ENCODE measurements around the gene IL21R. TPM values are rescaled to one million over a fixed set of nuclear protein-coding genes. Genes with fewer than 3 reads are reported as not detected.
"Not testable (repeated sequence)": the region's sequence is repeated elsewhere in the genome, so short reads cannot be mapped to it uniquely, and the experiment has no call there.

IL21R gene
- total RNA-seq, 1 experiment from 2014 or later, result 0.33 TPM

GRCh38 chr16:27406511-27407128 is 4.6 kb downstream of the IL21R start:
- no peak for DNase-seq
- no peaks in the 10 kb centered on the region for H3K36me3 ChIP-seq
- no peak overlapping the region for H3K4me3 ChIP-seq
- H3K27me3 ChIP-seq, result no peaks in the 10 kb centered on the region
- H3K9me3 ChIP-seq, result peaks cover 7% of the 10 kb centered on the region

- H3K36me3 ChIP-seq, result no peaks in the 10 kb centered on the region
- H3K27me3 ChIP-seq, result no peaks in the 10 kb centered on the region
- DNase-seq, result no peak
- H3K4me3 ChIP-seq, result no peak overlapping the region
- H3K9me3 ChIP-seq, result peaks cover 7% of the 10 kb centered on the region
Measured at GRCh38 chr16:27407133-27407532, 5.2 kb downstream of the IL21R start.

DNA sequence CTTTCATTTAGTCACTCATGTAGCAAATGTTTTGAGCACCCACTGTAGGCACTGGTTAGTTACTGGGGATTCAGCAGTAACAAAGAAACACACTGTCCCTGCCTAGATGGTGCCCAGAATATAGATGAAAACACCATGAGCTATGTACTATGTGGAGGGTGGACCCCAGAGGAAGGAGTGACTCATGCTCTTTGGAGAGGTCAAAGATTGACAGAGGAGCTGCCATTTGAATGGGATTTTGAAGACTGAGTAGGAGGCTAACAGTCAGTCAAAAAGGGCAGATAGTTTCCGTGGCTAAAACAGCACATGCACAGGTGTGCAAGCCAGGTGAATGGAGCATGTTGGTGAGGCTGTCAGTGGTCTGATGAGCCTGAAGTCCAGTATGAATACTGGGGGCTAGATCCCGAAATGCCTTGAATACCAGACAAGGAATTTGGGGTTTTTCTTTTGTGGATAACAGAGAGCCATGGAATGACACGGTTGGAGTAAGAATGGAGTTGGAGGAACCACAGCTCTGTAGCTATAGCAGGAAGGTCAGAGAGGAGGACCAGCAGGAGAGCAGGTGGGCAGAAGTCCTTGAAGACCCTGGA is 6.1 kb downstream of the IL21R start:
- H3K4me3 ChIP-seq, result no peak overlapping the region
- DNase-seq, result peak; percentile 49
- H3K27me3 ChIP-seq, result no peaks in the 10 kb centered on the region
- peaks cover 15% of the 10 kb centered on the region for H3K9me3 ChIP-seq
- no peaks in the 10 kb centered on the region for H3K36me3 ChIP-seq

- Histone ChIP-seq H3K9me3 (peaks cover 15% of the 10 kb centered on the region), H3K36me3 (no peaks in the 10 kb centered on the region), H3K27me3 (no peaks in the 10 kb centered on the region), H3K4me3 (no peak overlapping the region)
- no peak for DNase-seq
Measured at GRCh38 chr16:27408602-27409031, 6.6 kb downstream of the IL21R start.

- H3K9me3 ChIP-seq, result peaks cover 15% of the 10 kb centered on the region
- DNase-seq, H3K27me3 ChIP-seq, H3K4me3 ChIP-seq, H3K36me3 ChIP-seq: not testable (repeated sequence)
Measured at GRCh38 chr16:27409958-27410357, 8.0 kb downstream of the IL21R start.

DNA sequence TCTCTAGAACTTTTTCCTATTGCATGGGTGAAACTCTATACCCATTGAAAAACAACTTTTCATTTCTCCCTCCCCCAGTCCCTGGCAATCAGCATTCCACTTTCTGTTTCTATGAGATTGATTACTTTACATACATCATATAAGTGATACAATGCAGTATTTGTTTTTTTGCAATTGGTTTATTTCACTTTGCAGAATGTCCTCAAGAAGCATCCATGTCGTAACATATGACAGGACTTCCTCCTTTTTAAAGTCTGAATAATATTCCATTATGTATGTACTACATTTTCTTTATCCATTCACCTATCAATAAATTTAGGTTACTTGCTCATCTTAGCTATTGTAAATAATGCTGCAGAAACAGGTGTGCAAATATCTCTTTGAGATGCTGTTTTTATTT is 8.8 kb downstream of the IL21R start:
- no peaks in the 10 kb centered on the region for H3K36me3 ChIP-seq

GRCh38 chr16:27413956-27414355 is 12.0 kb downstream of the IL21R start:
- no peak for DNase-seq
- Histone ChIP-seq H3K9me3 (peaks cover 15% of the 10 kb centered on the region), H3K36me3 (no peaks in the 10 kb centered on the region), H3K27me3 (no peaks in the 10 kb centered on the region), H3K4me3 (no peak overlapping the region)

More for the DNA sequence above, 8.8 kb downstream of the IL21R start:
- H3K27me3 ChIP-seq, result no peaks in the 10 kb centered on the region
- no peak overlapping the region for H3K4me3 ChIP-seq
- H3K9me3 ChIP-seq, result peaks cover 15% of the 10 kb centered on the region
- no peak for DNase-seq

DNA sequence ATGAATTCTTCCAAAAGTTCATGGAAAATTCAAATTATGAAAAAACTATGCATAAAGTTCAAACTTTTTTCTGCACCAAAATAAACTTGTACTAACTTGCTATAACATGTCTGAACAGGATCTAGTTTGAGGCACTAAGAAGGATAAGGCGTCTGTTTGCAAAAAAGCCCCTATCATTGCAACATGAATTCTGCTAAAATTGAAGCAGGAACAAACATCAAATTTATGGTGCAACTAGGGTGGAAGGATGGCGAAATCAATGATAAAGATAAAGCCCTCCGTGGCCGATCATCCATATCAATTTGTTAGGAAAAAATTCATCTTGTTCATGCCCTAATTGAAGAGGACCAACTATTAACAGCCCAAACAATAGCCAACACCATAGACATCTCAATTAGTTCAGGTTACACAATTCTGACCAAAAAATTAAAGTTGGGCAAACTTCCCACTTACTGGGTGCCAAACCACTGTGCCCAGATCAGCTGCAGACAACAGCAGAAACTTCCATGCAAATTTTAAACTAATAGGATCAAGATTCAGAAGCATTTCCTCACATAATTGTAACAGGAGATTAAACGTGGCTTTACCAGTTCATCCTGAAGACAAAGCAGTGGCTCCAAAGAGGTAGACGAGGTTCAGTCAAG is 12.9 kb downstream of the IL21R start:
- Histone ChIP-seq H3K27me3 (no peaks in the 10 kb centered on the region), H3K9me3 (peaks cover 12% of the 10 kb centered on the region), H3K4me3 (no peak overlapping the region), H3K36me3 (no peaks in the 10 kb centered on the region)
- no peak for DNase-seq

DNA sequence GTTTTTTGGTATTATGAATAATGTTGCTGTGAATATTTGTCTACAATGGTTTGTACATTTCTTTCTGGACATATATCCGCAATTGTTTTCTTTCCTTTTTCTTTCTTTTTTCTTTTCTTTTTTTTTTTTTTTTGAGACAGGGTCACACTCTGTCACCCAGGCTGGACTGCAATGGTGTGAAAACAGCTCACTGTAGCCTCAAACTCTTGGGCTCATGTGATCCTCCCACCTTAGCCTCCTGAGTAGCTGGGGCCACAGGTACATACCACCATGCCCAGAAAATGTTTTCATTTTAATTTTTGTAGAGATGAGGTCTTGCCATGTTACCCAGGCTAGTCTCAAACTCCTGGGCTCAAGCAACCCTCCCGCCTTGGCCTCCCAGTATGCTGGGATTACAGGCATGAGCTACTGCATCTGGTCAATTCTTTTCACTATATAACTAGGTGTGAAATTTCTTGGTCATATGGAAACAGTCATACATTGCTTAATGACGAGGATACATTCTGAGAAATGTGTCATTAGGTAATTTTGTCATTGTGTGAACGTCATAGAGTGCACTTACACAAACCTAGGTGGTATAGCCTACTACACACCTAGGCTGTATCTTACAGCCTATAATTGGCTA is 15.2 kb downstream of the IL21R start:
- Histone ChIP-seq H3K27me3 (no peaks in the 10 kb centered on the region), H3K36me3 (no peaks in the 10 kb centered on the region), H3K9me3 (peaks cover 20% of the 10 kb centered on the region), H3K4me3 (no peak overlapping the region)
- DNase-seq, result no peak

- Histone ChIP-seq H3K36me3 (no peaks in the 10 kb centered on the region), H3K4me3 (no peak overlapping the region), H3K27me3 (no peaks in the 10 kb centered on the region), H3K9me3 (peaks cover 31% of the 10 kb centered on the region)
- DNase-seq, result no peak
Measured at GRCh38 chr16:27421961-27422740, 20.2 kb downstream of the IL21R start.

DNA sequence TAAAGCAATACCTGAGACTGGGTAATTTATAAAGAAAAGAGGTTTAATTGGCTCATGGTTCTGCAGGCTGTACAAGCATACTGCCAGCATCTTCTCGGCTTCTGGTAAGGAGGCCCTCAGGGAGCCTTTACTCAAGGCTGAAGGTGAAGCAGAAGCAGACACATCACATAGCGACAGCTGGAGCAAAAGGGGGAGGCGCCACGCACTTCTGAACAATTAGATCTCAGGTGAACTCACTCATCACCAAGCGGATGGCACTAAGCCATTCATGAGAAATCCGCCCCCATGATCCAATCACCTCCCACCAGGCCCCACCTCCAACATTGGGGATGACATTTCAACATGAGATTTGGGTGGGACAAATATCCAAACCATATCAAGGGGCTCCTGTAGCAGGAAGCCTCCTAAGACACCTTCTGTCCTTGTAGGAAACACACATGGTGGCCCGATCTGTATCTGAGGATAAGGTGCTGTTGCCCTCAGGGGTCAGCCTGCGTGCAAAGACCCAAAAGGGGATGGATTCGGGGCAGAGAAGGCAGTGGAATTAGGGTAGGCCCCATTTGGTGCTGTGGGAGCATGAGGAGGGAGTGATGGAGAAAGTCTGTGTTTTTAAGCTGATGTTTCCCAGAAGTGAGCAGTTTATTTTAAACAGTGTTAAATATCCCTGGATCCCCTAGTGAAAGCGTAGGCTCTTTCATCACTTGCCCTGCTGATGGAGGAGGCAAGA is 23.0 kb downstream of the IL21R start:
- DNase-seq, result no peak
- no peaks in the 10 kb centered on the region for H3K36me3 ChIP-seq
- no peak overlapping the region for H3K4me3 ChIP-seq
- H3K9me3 ChIP-seq, result peaks cover 31% of the 10 kb centered on the region
- no peaks in the 10 kb centered on the region for H3K27me3 ChIP-seq

DNA sequence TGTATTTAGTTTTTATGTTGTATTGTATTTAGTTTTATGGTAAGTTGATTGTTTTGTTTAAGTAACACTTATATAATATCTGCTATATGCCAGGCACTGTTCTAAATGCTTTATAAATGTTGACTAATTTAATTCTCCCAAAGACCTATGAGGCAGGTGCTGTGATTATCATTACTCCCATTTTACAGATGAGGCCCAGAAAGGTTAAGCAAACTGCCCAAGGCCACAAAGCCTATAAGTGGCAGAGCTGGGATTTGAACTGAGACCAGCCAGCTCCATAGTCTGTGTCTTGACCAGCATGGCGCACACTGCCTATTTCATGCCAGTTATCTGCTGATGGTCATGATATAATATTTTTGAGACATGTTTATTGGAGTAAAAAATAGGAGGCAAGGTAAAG is 24.0 kb downstream of the IL21R start:
- Histone ChIP-seq H3K9me3 (peaks cover 28% of the 10 kb centered on the region), H3K4me3 (no peak overlapping the region), H3K36me3 (no peaks in the 10 kb centered on the region), H3K27me3 (no peaks in the 10 kb centered on the region)
- no peak for DNase-seq

- Histone ChIP-seq H3K9me3 (peaks cover 24% of the 10 kb centered on the region), H3K27me3 (no peaks in the 10 kb centered on the region), H3K4me3 (no peak overlapping the region), H3K36me3 (no peaks in the 10 kb centered on the region)
- peak; percentile 95 for DNase-seq
Measured at GRCh38 chr16:27426423-27427408, 24.7 kb downstream of the IL21R start.

DNA sequence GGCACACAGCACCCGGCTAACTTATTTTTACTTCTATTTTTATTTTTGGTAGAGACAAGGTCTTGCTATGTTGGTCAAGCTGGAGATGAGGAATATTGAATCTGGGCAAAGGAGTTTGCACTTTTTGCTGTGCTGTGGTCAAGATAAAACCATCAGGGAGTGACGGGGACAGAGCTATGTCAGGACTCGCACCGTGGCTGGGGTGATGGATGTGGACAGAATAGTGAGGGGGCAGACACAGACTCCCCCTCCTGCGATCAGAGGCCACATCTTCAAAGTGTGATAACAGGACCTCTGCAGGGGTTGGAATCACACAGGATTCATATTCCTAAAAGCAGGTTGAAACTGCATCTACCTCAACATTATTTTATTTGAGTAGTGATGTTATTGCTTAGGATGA is 25.6 kb downstream of the IL21R start:
- Histone ChIP-seq H3K27me3 (no peaks in the 10 kb centered on the region), H3K4me3 (no peak overlapping the region), H3K36me3 (no peaks in the 10 kb centered on the region), H3K9me3 (peaks cover 15% of the 10 kb centered on the region)
- no peak for DNase-seq

DNA sequence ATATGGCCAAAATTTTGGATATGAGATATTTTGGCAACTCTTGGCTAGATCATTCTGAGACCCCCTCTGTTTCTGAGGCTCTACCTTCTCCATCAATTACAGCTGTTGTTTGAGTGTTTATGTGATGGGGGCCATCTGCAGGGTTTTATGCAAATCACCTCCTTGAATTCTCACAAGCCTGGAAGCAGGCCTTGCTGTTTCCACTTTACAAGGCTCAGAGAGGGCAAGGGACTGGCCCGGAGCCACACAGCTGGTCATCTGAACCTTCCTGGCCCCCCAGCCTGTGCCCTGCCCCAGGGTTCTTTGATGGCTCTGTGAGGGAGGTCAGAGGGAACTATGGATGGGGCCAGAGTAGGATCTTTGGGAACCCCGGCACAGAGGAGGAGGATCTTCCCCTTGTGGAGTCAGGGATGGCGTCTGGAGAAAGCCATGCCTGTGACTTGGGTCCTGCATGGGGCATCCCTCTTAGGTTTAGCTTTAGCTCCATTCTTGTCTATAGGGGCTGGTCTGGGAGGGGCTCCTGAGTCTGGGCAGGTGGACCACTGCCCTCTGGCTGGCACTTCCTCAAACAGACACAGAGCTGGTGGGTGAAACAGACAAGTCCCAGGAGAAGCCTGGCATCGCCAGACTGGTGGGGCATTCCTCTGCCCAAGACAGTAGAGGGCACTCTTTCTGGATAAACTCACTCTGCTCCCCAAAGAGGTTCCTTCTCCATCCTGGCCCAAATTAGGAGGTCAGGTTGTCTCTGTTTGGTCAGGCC is 26.2 kb downstream of the IL21R start:
- H3K4me3 ChIP-seq, result no peak overlapping the region

More for the DNA sequence above, 26.2 kb downstream of the IL21R start:
- no peak for DNase-seq
- H3K36me3 ChIP-seq, result no peaks in the 10 kb centered on the region
- no peaks in the 10 kb centered on the region for H3K27me3 ChIP-seq
- H3K9me3 ChIP-seq, result peaks cover 9% of the 10 kb centered on the region

Measured in MG63 (cell line).